Activated T-helper 2 cell treated with anti-CD3 and anti-CD28 coated beads, Interferon-gamma antibody, Interleukin-2, Interleukin-4, amounts not matched to agents 10 μg/mL and 5 μg/mL and 100 μg/mL, durations not matched to agents 14 hours and 24 hours and 36 hours (primary cell): Measurements from ENCODE around the gene RNF152. TPM values are rescaled to one million over a fixed set of nuclear protein-coding genes. Genes with fewer than 3 reads are reported as not detected.

Experiments used
- DNase-seq: peaks from one replicate; pipeline ENCODE4 v3.0.0; 2021; ENCODE audit warnings: low spot score
- H3K27ac Mint-ChIP-seq: one replicate; pipeline ENCODE4 v1.8.0; 2021; ENCODE audit warnings: mixed read lengths
- H3K27me3 Mint-ChIP-seq: one replicate; pipeline ENCODE4 v1.8.0; 2021; ENCODE audit warnings: low read depth, mixed read lengths
- H3K36me3 Mint-ChIP-seq: one replicate; pipeline ENCODE4 v1.8.0; 2021; ENCODE audit warnings: low read depth, mixed read lengths
- H3K4me1 Mint-ChIP-seq: one replicate; pipeline ENCODE4 v1.8.0; 2021; ENCODE audit warnings: low read depth, mixed read lengths
- H3K4me3 Mint-ChIP-seq: one replicate; pipeline ENCODE4 v1.8.0; 2021; ENCODE audit warnings: low read depth, mild to moderate bottlenecking, moderate library complexity, mixed read lengths
- H3K9me3 Mint-ChIP-seq: one replicate; pipeline ENCODE4 v1.8.0; 2021; ENCODE audit warnings: mixed read lengths
- intact Hi-C: fragments of 100-400 bp; cut with micrococcal nuclease; formaldehyde crosslinking; loops from one replicate; pipeline ENCODE4 v1.15.1; 2023
- total RNA-seq: library from RNA; stranded (reverse); gene quantifications from 2 replicates; pipeline ENCODE4 v1.2.3, GENCODE V29; 2022

The RNF152 gene
- total RNA-seq, 1 donor from 2014 or later, result 0.21 TPM

GRCh38 chr18:61859113-61859512 lies 33.7 kb downstream of the RNF152 start:
- Mint-ChIP-seq H3K4me3 (no peak overlapping the region), H3K36me3 (no peaks in the 10 kb centered on the region), H3K27ac (no peak overlapping the region), H3K27me3 (peaks cover 7% of the 10 kb centered on the region), H3K9me3 (no peaks in the 10 kb centered on the region), H3K4me1 (no peaks in the 10 kb centered on the region)
- intact Hi-C loops, result no loop called here
- DNase-seq, result no peak

GRCh38 chr18:61856678-61857077 lies 36.1 kb downstream of the RNF152 start:
- H3K36me3 Mint-ChIP-seq, result no peaks in the 10 kb centered on the region
- H3K27ac Mint-ChIP-seq, result no peak overlapping the region
- DNase-seq, result no peak
- peaks cover 9% of the 10 kb centered on the region for H3K27me3 Mint-ChIP-seq
- H3K4me1 Mint-ChIP-seq, result no peaks in the 10 kb centered on the region
- no peak overlapping the region for H3K4me3 Mint-ChIP-seq
- intact Hi-C loops, result no loop called here
- no peaks in the 10 kb centered on the region for H3K9me3 Mint-ChIP-seq

- Mint-ChIP-seq H3K4me1 (no peaks in the 10 kb centered on the region), H3K36me3 (no peaks in the 10 kb centered on the region)
- intact Hi-C loops, result no loop called here
These were observed 37.1 kb downstream of the RNF152 start for GRCh38 chr18:61855449-61856378.

GRCh38 chr18:61854578-61855448 lies 38.0 kb downstream of the RNF152 start:
- intact Hi-C loops, result no loop called here
- Mint-ChIP-seq H3K9me3 (no peaks in the 10 kb centered on the region), H3K27ac (no peak overlapping the region), H3K4me3 (no peak overlapping the region), H3K36me3 (no peaks in the 10 kb centered on the region), H3K4me1 (no peaks in the 10 kb centered on the region), H3K27me3 (peaks cover 9% of the 10 kb centered on the region)
- DNase-seq, result no peak

More at GRCh38 chr18:61855449-61856378, 37.1 kb downstream of the RNF152 start:
- Mint-ChIP-seq H3K27me3 (peaks cover 9% of the 10 kb centered on the region), H3K4me3 (no peak overlapping the region), H3K9me3 (no peaks in the 10 kb centered on the region), H3K27ac (no peak overlapping the region)
- no peak for DNase-seq

GRCh38 chr18:61853855-61854254 lies 39.0 kb downstream of the RNF152 start:
- Mint-ChIP-seq H3K27me3 (peaks cover 11% of the 10 kb centered on the region), H3K27ac (no peak overlapping the region), H3K9me3 (no peaks in the 10 kb centered on the region), H3K4me3 (no peak overlapping the region), H3K4me1 (no peaks in the 10 kb centered on the region), H3K36me3 (no peaks in the 10 kb centered on the region)
- no peak for DNase-seq
- intact Hi-C loops, result no loop called here

- Mint-ChIP-seq H3K36me3 (no peaks in the 10 kb centered on the region), H3K9me3 (no peaks in the 10 kb centered on the region), H3K27ac (no peak overlapping the region), H3K4me1 (peaks cover 4% of the 10 kb centered on the region), H3K27me3 (peaks cover 15% of the 10 kb centered on the region), H3K4me3 (no peak overlapping the region)
- DNase-seq, result no peak
- intact Hi-C loops, result no loop called here
These were observed 40.3 kb downstream of the RNF152 start for GRCh38 chr18:61852496-61852895.

- H3K27me3 Mint-ChIP-seq, result peaks cover 13% of the 10 kb centered on the region
- H3K36me3 Mint-ChIP-seq, result no peaks in the 10 kb centered on the region
- no peaks in the 10 kb centered on the region for H3K9me3 Mint-ChIP-seq
These were observed 40.8 kb downstream of the RNF152 start for GRCh38 chr18:61851940-61852451.

GRCh38 chr18:61851279-61851678 lies 41.5 kb downstream of the RNF152 start:
- intact Hi-C loops, result no loop called here
- Mint-ChIP-seq H3K9me3 (no peaks in the 10 kb centered on the region), H3K27me3 (peaks cover 14% of the 10 kb centered on the region), H3K36me3 (no peaks in the 10 kb centered on the region), H3K27ac (no peak overlapping the region), H3K4me3 (no peak overlapping the region), H3K4me1 (peaks cover 4% of the 10 kb centered on the region)
- no peak for DNase-seq

More at GRCh38 chr18:61851940-61852451, 40.8 kb downstream of the RNF152 start:
- no peak for DNase-seq
- H3K27ac Mint-ChIP-seq, result no peak overlapping the region
- intact Hi-C loops, result no loop called here
- H3K4me3 Mint-ChIP-seq, result no peak overlapping the region
- peaks cover 4% of the 10 kb centered on the region for H3K4me1 Mint-ChIP-seq

GRCh38 chr18:61850756-61851155 lies 42.1 kb downstream of the RNF152 start:
- peaks cover 4% of the 10 kb centered on the region for H3K4me1 Mint-ChIP-seq

GRCh38 chr18:61847164-61847791 lies 45.5 kb downstream of the RNF152 start:
- Mint-ChIP-seq H3K27me3 (peaks cover 14% of the 10 kb centered on the region), H3K4me3 (no peak overlapping the region), H3K27ac (no peak overlapping the region), H3K9me3 (no peaks in the 10 kb centered on the region), H3K36me3 (no peaks in the 10 kb centered on the region), H3K4me1 (peaks cover 4% of the 10 kb centered on the region)
- intact Hi-C loops, result no loop called here
- DNase-seq, result no peak

More at GRCh38 chr18:61850756-61851155, 42.1 kb downstream of the RNF152 start:
- H3K9me3 Mint-ChIP-seq, result no peaks in the 10 kb centered on the region
- H3K27me3 Mint-ChIP-seq, result peaks cover 13% of the 10 kb centered on the region
- intact Hi-C loops, result no loop called here
- H3K36me3 Mint-ChIP-seq, result no peaks in the 10 kb centered on the region
- no peak overlapping the region for H3K27ac Mint-ChIP-seq
- no peak for DNase-seq
- H3K4me3 Mint-ChIP-seq, result no peak overlapping the region

- Mint-ChIP-seq H3K4me3 (no peak overlapping the region), H3K4me1 (peaks cover 4% of the 10 kb centered on the region), H3K9me3 (no peaks in the 10 kb centered on the region), H3K36me3 (no peaks in the 10 kb centered on the region), H3K27ac (no peak overlapping the region), H3K27me3 (peaks cover 14% of the 10 kb centered on the region)
- DNase-seq, result no peak
- intact Hi-C loops, result no loop called here
These were observed 47.6 kb downstream of the RNF152 start for GRCh38 chr18:61845197-61845596.

GRCh38 chr18:61844726-61845125 lies 48.1 kb downstream of the RNF152 start:
- Mint-ChIP-seq H3K27ac (no peak overlapping the region), H3K36me3 (no peaks in the 10 kb centered on the region), H3K4me1 (peaks cover 4% of the 10 kb centered on the region), H3K4me3 (no peak overlapping the region), H3K9me3 (no peaks in the 10 kb centered on the region), H3K27me3 (peaks cover 14% of the 10 kb centered on the region)
- no peak for DNase-seq
- intact Hi-C loops, result no loop called here
